HG03565 (cell line): ENCODE data around the gene RPS6KA5.
"Not testable (repeated sequence)": the region's sequence is repeated elsewhere in the genome, so short reads cannot be mapped to it uniquely, and the experiment has no call there.

Experiments
- ATAC-seq: cut with Tn5 transposase; IDR thresholded peaks from one replicate; pipeline ENCODE4 v1.9.1; 2021; ENCODE audit warnings: mild to moderate bottlenecking, moderate library complexity; ENCODE audit not compliant: unreplicated experiment

Gene RPS6KA5

DNA sequence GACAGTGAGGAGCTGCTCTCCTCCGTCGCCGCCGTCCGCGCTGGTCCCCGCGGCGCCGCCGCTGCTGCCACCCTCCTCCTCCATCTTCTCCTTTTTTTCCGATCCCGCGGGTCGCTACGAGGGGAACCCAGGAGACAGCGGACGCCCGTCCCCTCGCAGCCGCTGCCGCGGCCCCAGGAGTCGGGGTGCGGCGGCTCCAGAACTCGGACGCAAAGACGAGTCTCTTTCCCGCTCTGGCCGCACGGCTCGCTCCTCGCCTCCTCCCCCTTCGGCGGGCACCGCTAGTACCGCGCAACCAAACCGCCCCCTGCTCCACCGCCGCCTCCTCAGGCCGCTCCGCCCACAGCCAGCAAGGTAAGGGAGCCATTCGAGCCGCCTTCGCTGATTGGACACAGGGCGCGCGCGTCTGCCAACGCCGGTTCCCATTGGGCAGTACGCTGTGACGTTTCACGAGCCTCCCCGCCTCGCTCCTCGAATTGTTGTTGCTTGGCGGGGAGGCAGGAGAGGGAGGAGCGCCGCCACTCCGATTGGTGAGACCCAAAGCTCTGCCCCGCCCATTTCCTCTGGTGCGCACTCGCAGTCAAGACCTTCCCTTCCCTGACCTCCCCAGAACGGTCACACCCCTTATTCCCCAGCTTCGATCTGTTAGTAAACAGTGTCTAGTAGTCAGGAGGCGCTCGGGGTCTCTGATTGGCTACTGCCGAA, at the start of gene RPS6KA5:
Gene RPS6KA5 (minus strand): TSS at position 291 of the 705 bp plus-strand sequence. CDS start 207 bp downstream, at position 84.
- peak; percentile 85 for ATAC-seq

DNA sequence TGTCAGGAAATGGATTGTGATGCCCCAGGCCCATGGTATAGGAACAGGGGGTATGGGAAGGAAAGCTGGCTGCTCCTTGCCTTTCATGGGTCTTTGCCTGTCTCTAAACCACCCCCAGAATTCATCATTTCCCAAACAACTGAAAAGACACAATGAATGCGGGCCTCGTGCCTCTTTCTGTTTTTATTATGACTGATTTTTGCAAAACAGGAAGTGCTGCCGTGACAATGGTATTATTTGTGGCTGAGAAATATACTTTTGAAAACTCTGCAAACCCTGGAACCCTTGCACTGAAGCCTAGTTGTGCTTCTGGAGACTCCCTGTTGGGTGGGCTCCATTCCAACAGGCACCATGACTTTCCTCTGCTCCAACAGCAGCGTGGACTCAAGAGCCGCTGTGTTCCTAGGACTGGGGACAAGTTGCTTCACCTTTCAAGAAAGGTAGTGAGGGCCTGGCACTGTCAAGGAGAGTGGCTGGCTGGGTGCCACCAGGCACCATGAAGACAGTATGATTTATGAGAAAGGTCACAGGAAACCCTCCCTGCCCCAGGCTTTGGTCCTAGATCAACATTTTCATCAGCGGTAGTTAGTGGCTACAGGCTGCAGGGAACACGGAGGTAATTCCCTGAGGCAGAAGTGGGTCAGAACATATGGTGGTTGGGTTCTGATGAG, 48.6 kb upstream of the RPS6KA5 start:
- no peak for ATAC-seq

DNA sequence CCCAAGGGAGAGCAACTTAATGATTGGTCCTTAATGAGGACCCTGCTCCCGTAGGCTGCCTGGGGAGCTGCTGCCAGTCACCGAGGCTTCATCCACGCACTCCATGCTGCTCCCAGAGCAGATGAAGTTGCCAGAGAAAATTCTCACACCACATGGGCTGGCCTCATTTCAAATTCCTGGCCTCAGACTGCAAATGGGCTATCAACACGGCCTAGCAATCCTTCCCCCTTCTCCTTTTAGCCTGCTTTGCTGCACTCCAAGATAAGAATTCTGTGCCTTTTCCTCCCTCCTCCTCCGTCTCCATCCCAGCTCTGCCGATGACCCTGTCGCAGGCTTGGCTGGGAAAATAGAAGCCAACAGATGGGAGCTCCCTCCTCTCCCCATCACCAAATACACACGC, 42.7 kb upstream of the RPS6KA5 start:
- no peak for ATAC-seq

DNA sequence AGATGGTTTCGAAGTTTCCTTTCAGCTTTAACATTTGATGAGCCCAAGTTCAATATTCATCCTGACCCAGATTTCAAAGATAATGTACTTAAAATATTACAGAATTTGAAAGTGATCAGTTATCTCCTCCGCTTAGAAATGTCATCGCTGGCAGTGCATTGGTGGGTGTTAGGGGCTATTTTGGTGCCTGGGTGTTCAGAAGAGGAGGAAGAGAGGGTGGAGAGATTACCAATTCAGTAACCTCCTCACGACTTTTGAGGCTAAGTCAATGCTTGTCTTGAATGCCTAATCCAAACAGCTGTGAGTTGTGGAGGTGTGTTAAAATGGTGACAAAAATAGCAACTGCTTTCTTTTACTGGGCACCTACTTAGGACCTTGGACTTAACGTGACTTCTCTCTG, 39.7 kb upstream of the RPS6KA5 start:
- ATAC-seq: no peak

DNA sequence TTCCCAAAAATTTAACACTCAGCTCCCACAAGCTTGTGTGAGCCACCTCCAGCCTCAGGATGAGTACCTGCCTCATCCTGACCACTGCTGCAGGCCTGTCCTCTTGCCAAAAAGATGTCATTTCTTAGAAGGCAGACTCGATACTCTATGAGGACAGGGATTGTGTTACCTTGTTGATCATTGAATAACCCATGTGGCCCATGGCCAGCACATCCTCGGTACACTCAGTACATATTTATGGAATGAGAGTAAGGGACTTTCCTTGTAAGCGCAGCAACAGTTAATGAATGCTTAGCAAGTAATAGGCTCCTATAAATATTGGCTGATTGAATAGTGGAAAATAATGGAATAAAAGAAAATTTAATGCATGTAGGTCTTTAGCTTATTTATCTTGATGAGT, 38.1 kb upstream of the RPS6KA5 start:
- ATAC-seq: no peak

DNA sequence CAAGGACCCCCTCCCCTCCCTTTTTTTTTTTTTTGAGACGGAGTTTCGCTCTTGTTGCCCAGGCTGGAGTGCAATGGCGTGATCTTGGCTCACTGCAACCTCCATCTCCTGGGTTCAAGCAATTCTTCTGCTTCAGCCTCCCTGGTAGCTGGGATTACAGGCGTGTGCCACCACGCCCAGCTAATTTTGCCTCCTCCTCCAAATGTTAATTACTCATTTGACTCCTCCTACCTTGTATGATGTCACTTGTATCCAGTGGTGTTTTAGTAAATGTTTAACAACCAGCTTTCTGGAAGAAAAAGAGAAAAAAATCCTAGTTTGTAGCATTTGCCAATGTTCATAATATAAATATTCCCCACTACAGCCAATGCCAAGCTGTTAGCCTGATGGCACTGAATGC, 37.2 kb upstream of the RPS6KA5 start:
- not testable (repeated sequence) for ATAC-seq

DNA sequence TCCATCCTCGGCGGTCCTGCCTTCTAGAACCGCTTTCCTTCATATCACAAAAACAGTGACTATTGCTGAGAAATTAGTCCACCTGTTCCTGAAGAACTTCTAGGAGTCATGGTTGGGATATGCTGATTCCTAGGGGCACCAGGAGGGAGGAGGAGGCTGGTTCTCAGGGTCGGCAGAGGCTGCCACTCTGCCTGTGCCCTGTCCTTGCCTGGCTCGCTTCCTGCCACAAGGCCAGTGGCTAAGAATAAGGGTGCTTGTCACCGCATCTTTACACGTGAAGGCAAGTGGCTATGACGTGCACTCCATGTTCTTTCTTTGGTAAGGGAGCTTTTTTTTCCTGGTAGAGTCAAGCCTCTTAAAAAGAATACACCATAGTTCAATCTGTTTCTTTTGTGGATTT, 34.7 kb upstream of the RPS6KA5 start:
- ATAC-seq: no peak

DNA sequence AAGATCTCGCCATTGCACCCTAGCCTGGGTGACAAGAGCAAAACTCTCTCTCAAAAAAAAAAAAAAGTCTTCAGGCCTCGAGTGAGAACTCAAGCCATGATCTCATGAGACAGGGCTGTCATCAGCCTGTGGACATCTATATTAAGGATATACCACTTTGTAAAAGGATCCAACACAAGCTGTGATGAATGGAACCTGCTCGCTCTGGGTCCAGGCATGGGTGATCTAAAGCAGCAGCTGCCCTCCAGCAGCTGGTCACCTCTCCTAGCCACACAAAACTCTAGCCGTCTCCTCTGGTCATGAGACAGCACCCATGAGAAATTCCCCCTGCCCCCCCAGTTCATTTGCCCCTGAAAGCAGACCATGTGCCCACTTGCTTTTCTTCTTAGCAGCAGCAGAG, 34.3 kb upstream of the RPS6KA5 start:
- ATAC-seq: no peak

DNA sequence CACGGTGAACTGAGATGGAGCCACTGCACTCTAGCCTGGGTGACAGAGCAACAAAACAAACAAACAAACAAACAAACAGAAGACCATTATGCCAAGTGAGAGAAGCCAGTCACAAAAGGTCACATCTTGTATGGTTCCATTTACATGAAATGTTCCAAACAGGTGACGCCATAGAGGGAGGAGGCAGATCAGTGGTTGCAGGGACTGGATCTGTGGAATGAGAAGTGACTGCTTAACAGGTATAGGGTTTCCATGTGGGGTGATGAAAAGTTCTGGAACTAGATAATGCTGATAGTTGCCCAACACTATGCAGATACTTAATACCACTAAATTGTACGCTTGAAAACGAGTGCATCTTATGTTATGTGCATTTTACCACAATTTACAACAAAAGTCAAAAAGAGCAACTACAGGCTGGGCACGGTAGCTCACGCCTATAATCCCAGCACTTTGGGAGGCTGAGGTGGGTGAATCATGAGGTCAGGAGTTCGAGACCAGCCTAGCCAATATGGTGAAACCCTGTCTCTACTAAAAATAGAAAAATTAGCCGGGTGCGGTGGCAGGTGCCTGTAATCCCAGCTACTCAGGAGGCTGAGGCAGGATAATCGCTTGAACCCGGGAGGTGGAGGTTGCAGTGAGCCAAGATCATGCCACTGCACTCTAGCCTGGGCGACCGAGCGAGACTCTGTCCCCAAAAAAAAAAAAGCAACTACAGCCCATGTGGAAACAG, 33.5 kb upstream of the RPS6KA5 start:
- not testable (repeated sequence) for ATAC-seq

DNA sequence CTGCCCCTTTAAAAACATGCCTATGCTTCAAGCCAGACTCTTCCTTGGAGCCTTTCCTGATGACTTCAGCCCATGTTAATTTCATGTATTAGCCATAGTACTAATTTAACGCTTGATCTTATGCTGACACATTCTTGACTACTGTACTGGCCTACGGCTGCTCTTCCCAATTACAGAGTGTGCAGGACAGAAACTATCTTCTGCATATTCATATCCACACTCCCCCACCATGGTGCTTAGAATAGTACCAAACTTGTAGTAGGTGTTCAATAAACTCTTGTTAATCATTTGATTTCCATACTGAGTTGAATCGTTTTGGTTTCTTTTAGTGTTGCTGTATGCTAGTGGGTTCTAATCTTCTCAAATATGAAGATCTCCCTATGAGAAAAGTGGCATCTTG, 31.6 kb upstream of the RPS6KA5 start:
- no peak for ATAC-seq

DNA sequence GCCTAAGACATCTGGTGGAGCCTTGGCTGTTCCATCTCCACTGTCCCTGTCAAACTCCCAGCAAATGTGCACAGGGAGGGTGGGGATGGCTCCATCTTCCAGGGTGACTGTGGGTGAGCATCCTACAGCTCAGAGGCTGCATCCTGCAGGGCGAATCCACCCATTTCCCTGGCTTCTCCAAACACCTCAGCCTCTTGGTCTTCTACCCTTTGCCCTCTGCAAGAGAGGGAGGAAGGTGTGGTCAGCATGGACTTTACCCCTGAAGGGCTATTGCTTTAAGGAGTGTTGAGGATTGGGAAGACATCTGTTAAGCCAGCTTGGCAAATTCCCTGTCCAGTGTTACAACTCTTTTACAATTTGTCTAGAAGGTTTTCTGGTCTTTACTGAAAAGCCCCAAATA, 30.3 kb upstream of the RPS6KA5 start:
- no peak for ATAC-seq

DNA sequence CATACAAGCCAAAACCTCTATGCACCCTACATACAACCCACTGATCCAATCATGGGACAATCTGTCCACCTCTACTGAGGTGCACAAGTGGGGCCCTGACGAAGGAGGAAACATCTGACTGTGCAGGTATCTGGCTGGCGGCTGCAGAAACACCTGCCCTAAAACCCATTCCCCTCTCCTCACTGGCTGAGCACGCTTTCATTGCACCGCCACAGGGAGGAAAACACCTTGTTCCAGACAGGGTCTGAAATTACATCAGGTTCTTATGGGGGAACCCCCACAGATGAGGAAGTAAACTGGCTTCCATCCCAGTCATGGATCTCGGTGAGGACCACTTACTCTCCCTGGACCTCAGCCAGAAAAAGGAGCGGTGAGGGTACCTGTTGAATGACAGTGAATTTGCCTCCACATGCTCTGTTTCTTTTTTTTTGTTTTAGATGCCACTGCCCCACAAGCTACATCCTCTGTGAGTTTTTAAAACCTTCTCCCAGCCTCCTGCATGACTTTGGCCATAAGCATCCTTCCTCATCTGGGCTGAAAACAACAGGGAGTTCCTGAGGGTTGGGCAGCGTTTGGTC, 29.6 kb upstream of the RPS6KA5 start:
- no peak for ATAC-seq

DNA sequence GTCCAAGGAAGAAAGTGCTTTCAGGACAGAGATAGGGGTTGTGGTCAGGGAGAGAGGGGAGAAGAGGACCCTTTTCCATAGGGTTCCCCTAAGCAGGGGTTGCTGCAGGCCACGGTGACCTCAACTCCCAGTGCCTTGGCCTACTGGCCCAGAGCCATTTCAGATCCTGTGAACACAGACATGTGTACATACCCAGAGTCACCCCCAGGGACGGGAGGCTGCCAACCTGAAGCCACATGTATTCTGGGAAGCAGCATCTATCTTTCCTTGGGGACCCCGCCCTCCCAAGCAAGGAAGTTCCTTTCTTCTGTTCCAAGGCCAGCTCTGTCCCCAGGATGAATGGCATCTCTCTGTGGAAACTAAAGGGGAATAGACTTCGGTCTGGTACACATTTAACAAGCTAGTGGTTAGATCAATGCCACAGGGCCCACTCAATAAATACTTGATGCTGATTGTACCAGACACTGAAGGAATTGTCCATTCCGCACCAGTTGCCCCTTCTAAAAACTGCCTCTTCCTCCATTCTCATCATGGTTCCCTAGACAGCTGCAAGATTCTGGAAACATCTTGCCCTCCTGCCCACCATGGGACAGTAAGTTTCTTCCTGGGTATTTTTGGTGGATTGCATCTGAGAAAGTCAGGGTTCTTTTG, 28.3 kb upstream of the RPS6KA5 start:
- ATAC-seq: no peak

DNA sequence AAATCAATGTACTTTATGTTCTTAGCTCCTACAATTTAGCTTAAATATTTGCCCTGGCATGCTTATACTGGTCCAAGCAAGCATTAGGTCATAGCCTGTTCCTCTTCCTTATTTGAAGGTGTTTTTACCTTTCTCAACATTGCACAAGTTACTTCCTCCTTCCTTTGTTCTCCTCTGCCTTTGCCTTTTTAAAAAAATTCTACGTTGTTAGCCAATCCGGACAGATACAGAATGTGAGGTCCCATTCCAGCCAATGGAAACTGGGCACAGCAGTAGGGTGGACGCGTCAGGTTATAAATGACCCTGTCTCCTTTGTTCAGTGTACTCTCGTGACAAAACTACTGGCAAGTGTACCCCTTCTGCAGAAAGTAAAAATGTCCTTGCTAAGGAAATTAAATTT, 27.0 kb upstream of the RPS6KA5 start:
- ATAC-seq: not testable (repeated sequence)

DNA sequence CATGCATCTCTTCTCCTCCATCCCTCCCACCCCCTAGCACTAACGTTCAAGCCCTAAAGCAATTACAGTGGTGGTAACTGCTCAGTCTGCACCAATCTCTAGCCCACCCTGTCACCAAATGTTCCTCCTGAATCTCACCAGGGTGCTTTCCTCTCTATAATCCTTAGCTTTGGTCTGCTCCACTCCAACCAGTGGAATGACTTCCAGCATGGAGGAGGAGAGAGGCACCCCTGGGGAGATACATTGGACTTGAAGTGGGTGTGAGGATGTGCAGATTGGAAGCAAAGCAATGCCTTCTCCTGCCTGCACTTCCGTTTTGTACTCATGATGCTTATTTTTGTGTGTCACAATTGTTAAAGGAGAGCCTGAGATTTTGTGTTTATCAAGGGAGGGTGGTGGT, 24.1 kb upstream of the RPS6KA5 start:
- ATAC-seq: no peak

DNA sequence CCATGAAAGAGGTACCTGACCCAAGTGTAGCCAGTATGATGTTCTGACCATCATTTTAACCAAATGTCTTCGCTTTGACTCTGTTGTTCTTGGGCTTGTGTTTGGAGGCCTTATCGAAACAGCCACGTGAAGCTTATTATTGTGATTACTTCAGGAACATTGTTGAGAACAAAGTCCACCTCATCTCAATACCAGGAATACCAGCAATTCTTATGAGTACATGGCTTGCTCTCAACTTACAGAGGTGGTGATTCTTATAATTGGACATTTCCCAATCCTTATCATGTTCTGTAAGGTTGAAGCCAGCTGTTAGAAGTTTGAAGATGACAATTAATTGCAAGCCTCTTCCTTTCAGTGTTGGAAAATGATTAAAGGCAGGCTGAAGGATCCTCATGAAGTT, 21.8 kb upstream of the RPS6KA5 start:
- no peak for ATAC-seq

DNA sequence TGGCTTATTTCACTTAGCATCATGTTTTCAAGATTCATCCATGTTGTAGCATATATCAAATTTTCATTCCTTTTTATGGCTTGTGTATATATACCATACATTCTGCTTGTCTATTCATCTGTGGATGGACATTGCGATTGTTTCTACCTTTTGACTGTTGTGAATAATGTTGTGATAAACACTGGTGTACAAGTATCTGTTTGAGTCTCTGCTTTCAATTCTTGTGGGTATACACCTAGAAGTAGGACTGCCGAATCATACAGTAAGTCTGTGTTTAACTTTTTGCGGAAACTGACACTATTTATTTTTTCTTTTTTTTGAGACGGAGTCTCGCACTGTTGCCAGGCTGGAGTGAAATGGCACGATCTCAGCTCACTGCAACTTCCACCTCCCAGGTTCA, 19.6 kb upstream of the RPS6KA5 start:
- ATAC-seq: no peak

DNA sequence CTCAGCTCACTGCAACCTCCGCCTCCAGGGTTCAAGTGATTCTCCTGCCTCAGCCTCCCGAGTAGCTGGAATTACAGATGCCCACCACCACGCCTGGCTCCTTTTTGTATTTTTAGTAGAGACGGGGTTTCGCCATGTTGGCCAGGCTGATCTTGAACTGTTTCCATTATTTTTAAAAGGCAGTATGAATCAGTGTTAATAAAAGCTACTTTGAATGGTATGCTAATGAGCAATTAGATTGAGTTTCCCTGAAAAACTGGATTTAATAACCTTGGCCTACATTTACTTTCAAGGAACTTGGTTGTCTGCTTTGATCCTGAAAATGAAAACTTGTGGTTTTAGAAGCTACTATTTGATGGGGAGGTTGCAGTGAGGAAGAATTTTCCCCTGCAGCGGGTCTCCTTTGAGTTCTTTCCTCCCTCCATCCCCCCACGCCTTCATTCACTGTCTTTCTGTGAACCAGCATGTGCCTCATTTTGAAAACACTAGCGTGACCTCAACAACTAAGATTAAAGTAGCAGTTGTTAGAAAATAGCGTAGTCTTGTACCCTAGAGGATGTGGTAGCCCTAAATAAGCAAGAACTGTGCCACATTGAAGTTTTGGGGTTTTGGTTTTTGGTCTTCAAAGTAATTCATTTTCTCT, 17.8 kb upstream of the RPS6KA5 start:
- peak; percentile 81 for ATAC-seq

DNA sequence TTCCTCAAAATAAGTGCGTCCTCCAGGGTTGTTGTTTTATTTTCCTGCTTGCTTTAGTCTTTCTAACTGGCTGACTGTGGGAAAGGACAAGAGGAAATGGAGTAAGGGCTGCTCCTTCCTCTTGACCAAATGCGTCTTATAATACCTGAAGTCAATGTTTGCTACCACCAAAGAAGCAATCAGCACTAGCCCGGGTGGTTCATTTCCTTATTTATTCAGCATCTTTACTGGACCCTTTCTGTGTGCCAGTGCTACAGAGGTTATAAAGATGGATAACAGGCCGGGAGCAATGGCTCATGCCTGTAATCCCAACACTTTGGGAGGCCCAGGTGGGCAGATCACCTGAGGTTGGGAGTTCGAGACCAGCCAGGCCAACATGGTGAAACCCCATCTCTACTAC, 15.1 kb upstream of the RPS6KA5 start:
- ATAC-seq: no peak

DNA sequence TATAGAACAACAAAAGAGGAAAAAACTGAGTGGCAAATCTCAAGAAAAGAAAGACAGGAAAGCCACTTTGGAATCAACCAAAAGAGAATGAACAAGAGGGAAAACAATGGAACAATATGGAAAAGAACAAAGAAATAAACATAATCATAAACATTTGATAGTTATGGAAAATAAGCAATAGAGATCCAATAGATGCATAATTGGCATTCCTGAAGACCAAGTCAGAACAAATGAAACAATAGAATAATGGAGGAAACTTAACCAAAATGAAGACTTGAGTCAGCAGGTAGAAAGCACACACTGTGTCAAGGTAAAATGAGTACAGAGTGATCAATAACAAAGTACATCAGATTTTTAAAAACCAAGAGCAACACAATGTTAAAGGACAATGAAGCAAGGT, 10.1 kb upstream of the RPS6KA5 start:
- no peak for ATAC-seq

DNA sequence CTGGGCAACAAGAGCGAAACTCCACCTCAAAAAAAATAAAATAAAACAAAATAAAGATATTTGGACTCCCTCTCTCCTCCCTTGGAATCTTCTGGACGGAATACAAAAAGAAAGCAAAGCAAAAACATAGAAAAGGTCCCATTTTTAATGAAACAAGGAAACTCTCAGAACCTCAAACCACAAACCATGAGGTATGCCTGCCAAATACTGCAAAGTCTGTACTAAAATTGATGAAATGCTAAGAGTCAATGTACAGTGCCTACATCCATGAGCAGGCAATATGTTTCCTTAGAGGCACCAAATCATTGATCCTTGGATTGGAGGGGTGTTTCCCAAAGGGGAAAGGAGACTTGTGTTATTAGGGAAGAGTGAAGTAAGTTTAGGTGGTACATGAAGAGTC, 8.2 kb upstream of the RPS6KA5 start:
- no peak for ATAC-seq
